ENCODE data around the gene TSPAN7.

DNA sequence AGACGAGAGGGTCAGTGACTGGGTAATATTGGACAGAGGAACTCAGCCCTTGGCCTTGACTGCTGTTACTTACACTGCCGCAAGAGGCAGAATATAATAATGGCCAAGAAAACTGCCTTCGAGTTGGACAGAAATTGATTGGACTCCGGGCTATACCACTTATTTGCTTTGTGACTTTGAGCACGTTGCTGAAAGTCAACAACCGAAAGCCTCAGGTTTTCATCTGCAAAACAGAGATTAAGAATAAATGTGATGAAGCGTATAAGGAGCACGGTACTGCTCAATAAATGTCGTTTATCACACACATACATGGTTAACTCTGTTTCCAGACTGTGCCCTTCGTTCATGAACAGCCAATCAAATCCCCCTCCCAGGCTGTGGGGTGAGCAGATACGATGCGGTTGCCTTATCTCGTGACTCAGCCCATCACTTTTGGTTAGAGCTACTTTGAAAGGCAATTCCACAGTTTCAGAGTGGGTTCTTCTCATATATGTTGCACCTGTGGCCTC, 91.6 kb downstream of the TSPAN7 start:
- TF ChIP-seq POLR2A (IDR thresholded peaks at IDR 0.05; ENCODE audit: low read length) (peak; percentile 69), GATA1 (IDR thresholded peaks at IDR 0.05; ENCODE audit: low read depth, low read length) (peak; percentile 25)
